Skin of body (tissue), 2 donors: ENCODE measurements around the gene LLGL2. TPM values are rescaled to one million over a fixed set of nuclear protein-coding genes. Genes with fewer than 3 reads are reported as not detected.

Experiments used
- DNase-seq: peaks from one replicate; lab custom pipeline; 2025; lab: John Stamatoyannopoulos, UW
- total RNA-seq: library from RNA; depleted of rRNA; stranded (reverse); fragments of >200 nt; gene quantifications from one replicate; pipeline ENCODE4 v1.2.3, GENCODE V29; 2014

Gene LLGL2
- total RNA-seq, 1 donor from 2014 or later, result 17.8 TPM

DNA sequence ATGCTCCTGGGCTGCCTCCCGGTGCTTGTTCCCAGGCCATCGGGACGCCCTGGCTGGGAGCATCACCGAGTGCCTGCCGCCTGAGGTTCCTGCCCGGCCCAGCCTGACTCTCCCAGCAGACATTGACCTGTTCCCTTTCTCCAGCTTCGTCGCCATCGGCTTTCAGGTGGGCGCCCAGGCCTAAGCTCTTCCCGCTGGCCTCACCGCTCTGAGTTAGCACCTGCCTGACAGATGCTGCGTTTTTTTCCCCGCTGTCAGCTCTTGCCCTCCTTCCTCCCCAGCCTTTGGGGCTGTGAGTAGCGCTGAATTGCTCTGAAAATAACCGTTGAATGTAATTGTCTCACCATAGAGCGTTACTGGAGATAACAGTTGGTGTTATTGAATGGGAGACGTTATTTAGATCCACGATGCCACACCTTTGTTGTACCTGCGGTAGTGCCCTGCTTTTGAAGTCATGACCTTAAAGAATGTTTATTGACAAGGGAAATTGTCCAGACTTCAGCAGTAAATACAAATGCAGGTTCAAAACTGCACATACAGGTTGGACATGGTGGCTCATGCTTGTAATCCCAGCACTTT is 86.4 kb downstream of the LLGL2 start:
- no peak for DNase-seq

DNA sequence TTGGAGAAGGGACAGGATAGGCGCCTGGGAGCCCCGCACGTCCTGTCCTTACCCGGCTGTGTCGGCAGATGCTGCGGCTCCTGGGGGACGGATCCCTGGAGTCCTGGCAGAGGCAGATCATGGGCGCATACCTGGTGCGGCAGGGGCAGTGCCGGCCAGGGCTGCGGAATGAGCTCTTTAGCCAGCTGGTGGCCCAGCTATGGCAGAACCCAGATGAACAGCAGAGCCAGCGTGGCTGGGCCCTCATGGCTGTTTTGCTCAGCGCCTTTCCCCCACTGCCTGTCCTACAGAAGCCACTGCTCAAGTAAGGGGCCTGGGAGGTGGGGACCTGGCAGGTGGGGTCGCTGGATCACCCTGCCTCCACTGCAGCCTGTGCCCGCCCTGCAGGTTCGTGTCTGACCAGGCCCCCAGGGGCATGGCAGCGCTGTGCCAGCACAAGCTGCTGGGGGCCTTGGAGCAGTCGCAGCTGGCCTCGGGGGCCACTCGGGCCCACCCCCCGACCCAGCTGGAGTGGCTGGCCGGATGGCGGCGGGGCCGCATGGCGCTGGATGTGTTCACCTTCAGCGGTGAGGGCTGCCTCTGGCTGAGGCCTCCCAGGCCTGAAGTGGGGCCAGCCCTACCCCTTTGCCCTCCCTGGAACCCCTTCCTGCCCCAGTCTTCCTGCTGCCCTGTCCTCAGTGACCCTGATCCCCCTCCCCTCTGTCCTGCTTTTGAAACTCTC is 87.6 kb downstream of the LLGL2 start:
- DNase-seq, result no peak

DNA sequence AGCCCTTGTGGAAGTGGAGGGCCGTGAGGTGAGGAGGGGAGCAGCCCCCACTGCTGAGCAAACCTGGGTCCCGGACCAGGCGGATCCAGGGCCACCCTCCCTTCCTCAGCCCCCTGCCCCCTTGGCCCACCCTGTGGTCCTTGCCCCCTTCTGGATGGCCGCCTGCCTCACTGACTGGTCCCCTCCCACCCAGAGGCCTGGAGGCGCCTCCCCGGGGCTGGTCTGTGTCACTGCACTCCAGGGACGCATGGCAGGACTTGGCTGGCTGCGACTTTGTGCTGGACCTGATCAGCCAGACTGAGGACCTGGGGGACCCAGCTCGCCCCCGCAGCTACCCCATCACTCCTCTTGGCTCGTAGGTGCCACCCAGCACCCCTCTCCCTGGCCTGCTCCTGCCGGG is 88.5 kb downstream of the LLGL2 start:
- no peak for DNase-seq

DNA sequence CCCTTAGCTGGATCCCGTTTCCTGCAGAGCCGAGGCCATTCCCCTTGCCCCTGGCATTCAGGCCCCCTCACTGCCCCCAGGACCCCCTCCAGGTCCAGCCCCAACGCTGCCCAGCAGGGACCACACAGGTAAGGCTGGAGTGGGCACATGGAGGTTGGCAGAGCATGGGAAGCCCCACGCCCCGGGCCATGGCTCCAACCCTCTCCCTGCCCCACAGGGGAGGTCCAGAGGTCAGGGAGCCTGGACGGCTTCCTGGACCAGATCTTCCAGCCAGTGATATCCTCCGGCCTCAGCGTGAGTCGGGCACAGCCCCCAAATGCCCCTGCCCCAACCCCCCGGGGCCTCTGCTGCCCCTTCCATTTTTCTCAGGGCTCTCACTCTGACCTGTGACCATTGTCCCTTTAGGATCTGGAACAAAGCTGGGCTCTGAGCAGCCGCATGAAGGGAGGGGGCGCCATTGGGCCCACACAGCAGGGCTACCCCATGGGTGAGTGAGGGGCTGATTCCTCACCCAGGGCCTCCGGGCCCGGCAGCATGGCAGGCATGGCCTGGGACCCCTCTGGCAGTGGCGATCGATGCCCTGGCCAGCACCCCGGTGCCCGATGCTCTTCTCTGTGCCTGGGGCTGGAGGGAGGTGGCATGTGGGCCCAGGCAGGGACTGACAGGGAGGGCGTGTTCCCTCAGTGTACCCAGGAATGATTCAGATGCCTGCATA is 89.2 kb downstream of the LLGL2 start:
- no peak for DNase-seq

DNA sequence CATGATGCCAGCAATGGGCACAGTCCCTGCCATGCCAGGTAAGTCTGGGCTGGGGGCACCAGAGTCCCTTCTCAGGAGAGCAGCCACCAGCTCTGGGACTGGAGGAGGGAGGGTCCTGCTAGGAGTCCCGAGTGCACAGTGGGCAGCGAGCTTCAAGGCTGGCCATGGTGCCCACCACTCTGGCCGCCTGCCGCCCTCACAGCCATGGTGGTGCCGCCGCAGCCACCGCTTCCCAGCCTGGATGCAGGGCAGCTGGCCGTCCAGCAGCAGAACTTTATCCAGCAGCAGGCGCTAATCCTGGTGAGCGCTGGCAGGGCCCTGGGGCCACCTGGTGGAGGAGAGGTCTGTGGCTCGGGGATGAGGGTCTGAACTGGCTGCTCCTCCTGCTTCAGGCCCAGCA is 89.8 kb downstream of the LLGL2 start:
- no peak for DNase-seq

DNA sequence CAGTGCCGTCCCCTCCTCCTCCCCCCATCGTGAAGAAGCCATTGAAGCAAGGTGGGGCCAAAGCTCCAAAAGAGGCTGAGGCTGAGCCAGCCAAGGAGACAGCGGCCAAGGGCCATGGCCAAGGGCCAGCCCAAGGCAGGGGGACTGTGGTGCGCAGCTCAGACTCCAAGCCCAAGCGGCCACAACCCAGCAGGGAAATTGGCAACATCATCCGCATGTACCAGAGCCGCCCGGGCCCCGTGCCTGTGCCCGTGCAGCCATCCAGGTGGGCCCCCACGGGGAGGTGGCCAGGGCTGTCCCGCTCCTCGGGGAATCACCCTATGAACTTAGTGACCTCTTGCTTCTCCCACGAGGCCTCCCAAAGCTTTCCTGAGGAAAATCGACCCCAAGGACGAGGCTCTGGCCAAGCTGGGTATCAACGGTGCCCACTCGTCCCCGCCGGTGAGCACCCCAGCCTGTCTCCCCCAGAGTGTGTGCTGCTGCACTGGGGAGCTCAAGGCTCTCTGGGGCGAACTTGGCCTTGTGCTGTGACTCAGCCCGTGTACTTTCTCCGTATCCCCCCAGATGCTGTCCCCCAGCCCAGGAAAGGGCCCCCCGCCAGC is 91.1 kb downstream of the LLGL2 start:
- no peak for DNase-seq

DNA sequence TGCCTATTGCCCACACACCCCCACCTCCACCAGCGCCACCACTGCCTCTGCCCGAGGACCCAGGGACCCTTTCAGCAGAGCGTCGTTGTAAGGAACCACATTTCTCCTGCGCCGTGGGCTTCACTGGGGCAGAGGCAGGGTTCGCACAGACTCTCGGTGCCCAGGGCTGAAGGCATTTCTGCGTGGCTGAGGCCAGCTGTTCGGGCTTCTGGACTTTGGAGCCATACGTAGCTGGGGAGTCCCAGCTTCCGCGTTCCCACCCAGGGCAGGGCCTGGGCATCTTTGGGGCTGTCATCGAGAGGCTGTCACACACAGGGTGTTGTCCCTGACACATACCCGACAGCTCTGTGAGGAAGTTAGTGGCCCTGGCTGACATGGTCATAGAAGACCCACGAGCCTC is 91.7 kb downstream of the LLGL2 start:
- no peak for DNase-seq

DNA sequence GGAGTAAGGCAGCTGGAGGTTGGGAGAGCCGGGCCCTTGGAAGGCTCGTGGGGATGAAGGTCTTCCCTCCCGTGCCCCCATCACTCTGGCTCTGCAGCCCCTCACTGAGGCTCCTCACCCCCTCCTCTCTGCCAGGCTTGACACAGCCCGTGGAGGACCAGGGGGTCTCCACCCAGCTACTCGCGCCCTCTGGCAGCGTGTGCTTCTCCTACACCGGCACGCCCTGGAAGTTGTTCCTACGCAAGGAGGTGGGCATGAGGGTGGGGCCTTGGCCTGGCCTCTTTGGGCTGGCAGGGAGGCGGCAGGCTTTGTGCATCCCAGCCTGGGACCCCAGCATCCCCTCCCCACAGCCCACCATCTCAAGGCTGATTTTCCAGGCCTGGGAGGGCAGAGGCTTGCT is 92.2 kb downstream of the LLGL2 start:
- DNase-seq, result no peak

DNA sequence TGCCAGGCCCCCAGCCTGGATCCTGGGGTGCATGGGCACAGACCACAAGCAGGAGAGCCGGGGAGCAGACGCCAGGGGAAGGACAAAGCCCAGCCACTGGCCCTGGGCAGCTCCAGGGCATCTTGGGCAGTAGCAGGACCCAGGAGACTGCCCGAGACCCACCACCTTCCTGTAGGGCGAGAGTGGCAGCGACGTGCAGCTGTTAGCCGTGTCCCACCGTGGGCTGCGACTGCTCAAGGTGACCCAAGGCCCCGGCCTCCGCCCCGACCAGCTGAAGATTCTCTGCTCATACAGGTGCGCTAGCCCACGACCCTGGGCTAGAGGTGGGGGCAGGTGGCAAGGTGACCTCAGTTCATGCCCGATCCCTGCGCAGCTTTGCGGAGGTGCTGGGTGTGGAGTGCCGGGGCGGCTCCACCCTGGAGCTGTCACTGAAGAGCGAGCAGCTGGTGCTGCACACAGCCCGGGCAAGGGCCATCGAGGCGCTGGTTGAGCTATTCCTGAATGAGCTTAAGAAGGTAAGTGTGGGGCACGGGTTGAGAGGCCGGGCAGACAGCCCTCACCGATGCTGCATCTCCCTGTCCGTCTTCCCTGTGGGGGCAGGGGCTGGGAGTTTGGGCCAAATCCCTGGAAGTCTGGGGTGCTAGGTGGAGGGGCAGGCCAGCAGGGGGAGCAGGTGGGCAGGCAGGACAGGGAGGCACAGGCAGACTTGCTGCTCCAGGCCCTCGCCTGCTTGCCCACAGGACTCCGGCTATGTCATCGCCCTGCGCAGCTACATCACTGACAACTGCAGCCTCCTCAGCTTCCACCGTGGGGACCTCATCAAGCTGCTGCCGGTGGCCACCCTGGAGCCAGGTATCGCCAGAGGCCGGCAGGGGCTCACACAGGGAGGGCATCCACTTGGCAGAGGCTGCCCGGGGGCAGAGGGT is 94.3 kb downstream of the LLGL2 start:
- no peak for DNase-seq

DNA sequence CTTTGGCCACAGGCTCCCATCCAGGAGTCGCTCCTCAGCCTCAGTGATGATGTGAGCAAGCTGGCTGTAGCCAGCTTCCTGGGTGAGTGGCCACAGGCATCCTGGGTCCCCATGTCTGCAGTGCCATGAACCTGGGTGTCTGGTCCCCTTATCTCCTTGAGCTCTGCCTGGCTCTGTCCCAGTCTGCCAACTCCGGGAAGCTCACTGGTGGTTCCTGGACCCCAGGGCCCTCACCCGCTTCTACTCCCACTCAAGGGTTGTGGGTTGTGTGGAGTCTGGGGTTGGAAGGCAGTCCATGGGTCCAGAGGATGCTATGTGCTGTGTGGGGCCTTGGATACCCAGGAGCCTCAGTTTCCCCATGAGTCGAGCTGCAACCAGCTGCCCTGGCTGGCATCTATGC is 96.0 kb downstream of the LLGL2 start:
- DNase-seq, result no peak

DNA sequence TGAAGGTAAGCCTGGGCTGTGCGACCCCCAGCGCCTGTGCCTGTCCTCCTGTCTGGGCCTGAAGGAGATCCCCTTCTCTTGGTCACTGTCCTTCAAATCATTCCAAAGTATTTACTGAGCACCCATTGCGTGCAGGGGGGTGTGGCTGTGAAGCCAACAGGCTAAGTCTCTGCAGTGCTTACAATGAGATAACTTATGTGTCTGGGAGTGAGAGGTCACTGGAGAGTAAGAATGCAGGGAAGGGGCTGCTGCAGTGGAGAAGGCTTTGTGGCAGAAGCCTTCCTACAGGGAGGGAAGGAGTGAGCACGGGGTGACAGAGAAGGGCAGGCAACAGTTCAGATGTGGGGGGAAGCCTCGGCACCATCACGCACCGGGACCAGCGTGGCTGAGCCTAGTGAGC is 96.6 kb downstream of the LLGL2 start:
- no peak for DNase-seq

DNA sequence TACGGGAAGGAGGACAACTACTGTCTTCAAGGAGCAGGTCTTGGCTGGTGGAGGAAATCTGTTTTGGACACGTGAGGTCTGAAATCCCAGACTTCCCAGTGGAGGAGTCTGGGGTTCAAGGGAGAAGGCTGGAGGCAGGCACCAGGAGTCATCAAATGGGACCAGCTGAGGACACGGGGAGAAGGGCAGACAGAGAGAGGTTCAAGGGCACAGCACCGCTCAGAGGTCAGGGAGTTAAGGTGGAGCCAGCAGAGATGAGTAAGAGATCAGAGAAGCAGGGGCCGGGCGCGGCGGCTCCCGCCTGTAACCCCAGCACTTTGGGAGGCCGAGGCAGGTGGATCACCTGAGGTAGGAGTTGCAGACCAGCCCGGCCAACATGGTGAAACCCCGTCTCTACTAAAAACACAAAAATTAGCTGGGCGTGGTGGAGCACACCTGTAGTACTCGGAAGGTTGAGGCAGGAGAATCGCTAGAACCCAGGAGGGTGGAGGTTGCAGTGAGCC is 97.3 kb downstream of the LLGL2 start:
- no peak for DNase-seq

DNA sequence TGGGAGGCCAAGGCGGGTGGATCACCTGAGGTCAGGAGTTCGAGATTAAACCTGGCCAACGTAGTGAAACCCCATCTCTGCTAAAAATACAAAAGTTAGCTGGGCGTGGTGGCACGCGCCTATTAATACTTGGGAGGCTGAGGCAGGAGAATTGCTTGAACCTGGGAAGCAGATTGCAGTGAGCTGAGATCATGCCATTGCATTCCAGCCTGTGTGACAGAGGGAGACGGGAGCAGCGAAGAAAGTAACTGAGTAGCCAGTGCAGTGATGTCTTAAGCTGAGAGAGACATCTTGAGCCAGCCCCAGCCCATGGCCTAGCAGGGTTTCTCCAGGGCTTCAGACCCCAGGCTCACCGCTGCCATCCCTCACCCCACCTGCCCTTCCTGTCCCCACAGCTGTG is 97.9 kb downstream of the LLGL2 start:
- no peak for DNase-seq

DNA sequence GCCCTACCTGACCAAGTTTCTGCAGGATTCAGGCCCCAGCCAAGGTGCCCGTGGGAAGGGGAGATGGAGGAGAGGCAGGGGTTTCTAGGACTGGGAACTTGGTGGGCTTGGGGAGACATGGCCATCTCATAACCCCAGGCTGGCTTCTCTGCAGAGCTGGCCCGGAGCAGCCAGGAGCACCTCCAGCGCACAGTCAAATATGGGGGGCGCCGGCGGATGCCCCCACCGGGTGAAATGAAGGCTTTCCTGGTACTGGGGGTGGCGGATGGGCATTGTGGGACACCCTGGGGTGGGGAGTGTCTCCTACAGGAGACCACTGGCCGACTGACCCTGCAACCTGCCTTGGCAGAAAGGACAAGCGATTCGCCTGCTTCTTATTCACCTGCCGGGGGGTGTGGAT is 98.5 kb downstream of the LLGL2 start:
- DNase-seq, result no peak

Other genes with a start within 250 kb of the LLGL2 start
- 4.0 TPM for gene SLC25A19, start 236.3 kb upstream of the LLGL2 start, total RNA-seq
- gene GRB2, start 120.0 kb upstream of the LLGL2 start, total RNA-seq, result 41.7 TPM
- 21.6 TPM for gene TMEM94, start 69.1 kb upstream of the LLGL2 start, total RNA-seq
- gene CASKIN2, start 10.2 kb upstream of the LLGL2 start, total RNA-seq, result 7.1 TPM
- 13.6 TPM for gene TSEN54, start 9.2 kb upstream of the LLGL2 start, total RNA-seq
- gene MYO15B, start 62.1 kb downstream of the LLGL2 start, total RNA-seq, result 117 TPM
- 7.2 TPM for gene SMIM5, start 107.7 kb downstream of the LLGL2 start, total RNA-seq
- gene RECQL5, start 141.5 kb downstream of the LLGL2 start, total RNA-seq, result 22.3 TPM
- gene SAP30BP, start 141.6 kb downstream of the LLGL2 start, total RNA-seq, result 41.4 TPM
- 31.4 TPM for gene ITGB4, start 195.8 kb downstream of the LLGL2 start, total RNA-seq
- gene GALK1, start 239.5 kb downstream of the LLGL2 start, total RNA-seq, result 19.1 TPM